MM.1S (cell line): Measurements from ENCODE around the gene ACADVL.

Experiments
- DNase-seq: peaks from one replicate; pipeline ENCODE4 v3.0.0-alpha.2; 2015
- H2AFZ ChIP-seq: fragments of 300-600 bp; sonication (generic); 2 replicates; pipeline ENCODE4 v1.6.0; 2016; ENCODE audit warnings: antibody characterized with exemption, low read length
- H3F3A ChIP-seq: fragments of 300-600 bp; sonication (generic); 2 replicates; pipeline ENCODE4 v1.6.1; 2016; ENCODE audit warnings: mild to moderate bottlenecking, antibody characterized with exemption, low read length, moderate library complexity, mixed read lengths; ENCODE audit not compliant: insufficient read depth
- H3K27ac ChIP-seq: fragments of 300-600 bp; sonication (generic); 2 replicates; pipeline ENCODE4 v1.5.1; 2016; ENCODE audit warnings: mild to moderate bottlenecking, low read length
- H3K27me3 ChIP-seq: fragments of 300-600 bp; sonication (generic); replicated peaks from 2 replicates; pipeline ENCODE4 v1.6.0; 2016; ENCODE audit warnings: low read length; ENCODE audit not compliant: insufficient read depth
- H3K36me3 ChIP-seq: fragments of 300-600 bp; sonication (generic); replicated peaks from 2 replicates; pipeline ENCODE4 v1.6.1; 2016; ENCODE audit warnings: mild to moderate bottlenecking, low read length, mixed read lengths; ENCODE audit not compliant: insufficient read depth
- H3K4me1 ChIP-seq: fragments of 300-600 bp; sonication (generic); 2 replicates; pipeline ENCODE4 v1.6.1; 2016; ENCODE audit warnings: low read length, mixed read lengths
- H3K4me2 ChIP-seq: fragments of 300-600 bp; sonication (generic); 2 replicates; pipeline ENCODE4 v1.6.0; 2016; ENCODE audit warnings: low read depth, low read length
- H3K4me3 ChIP-seq: fragments of 300-600 bp; sonication (generic); 2 replicates; pipeline ENCODE4 v1.5.1; 2016; ENCODE audit warnings: low read length, mixed read lengths
- H3K79me2 ChIP-seq: fragments of 300-600 bp; sonication (generic); 2 replicates; pipeline ENCODE4 v1.6.1; 2016; ENCODE audit warnings: mixed run types, low read length, mixed read lengths
- H3K9ac ChIP-seq: fragments of 300-600 bp; sonication (generic); 2 replicates; pipeline ENCODE4 v1.6.1; 2016; ENCODE audit warnings: low read length, mixed read lengths
- H3K9me2 ChIP-seq: fragments of 300-600 bp; sonication (generic); replicated peaks from 2 replicates; pipeline ENCODE4 v1.6.1; 2016; ENCODE audit warnings: mild to moderate bottlenecking, low read length, mixed read lengths; ENCODE audit not compliant: insufficient read depth
- H3K9me3 ChIP-seq: fragments of 300-600 bp; sonication (generic); replicated peaks from 2 replicates; pipeline ENCODE4 v1.6.1; 2016; ENCODE audit warnings: mild to moderate bottlenecking, low read length, mixed read lengths; ENCODE audit not compliant: insufficient read depth
- H4K20me1 ChIP-seq: fragments of 300-600 bp; sonication (generic); 2 replicates; pipeline ENCODE4 v1.6.1; 2016; ENCODE audit warnings: mild to moderate bottlenecking, low read length, moderate library complexity, mixed read lengths; ENCODE audit not compliant: insufficient read depth
- EZH2 ChIP-seq: fragments of 300-600 bp; sonication (generic); optimal IDR thresholded peaks from 2 replicates; pipeline ENCODE3; 2017; ENCODE audit warnings: low read depth, mild to moderate bottlenecking, antibody characterized with exemption, low read length, mixed read lengths
- EZH2phosphoT487 ChIP-seq: fragments of 300-600 bp; sonication (generic); IDR thresholded peaks from 2 replicates; pipeline ENCODE4 v1.6.1; 2018; ENCODE audit warnings: antibody characterized with exemption, low read length
- TF ChIP-seq, protein P1 (sequence below): fragments of 300-600 bp; sonication (generic); IDR thresholded peaks from 2 replicates; pipeline ENCODE4 v1.5.1; 2016; ENCODE audit warnings: antibody characterized with exemption, low read length, mixed read lengths

ACADVL gene

DNA sequence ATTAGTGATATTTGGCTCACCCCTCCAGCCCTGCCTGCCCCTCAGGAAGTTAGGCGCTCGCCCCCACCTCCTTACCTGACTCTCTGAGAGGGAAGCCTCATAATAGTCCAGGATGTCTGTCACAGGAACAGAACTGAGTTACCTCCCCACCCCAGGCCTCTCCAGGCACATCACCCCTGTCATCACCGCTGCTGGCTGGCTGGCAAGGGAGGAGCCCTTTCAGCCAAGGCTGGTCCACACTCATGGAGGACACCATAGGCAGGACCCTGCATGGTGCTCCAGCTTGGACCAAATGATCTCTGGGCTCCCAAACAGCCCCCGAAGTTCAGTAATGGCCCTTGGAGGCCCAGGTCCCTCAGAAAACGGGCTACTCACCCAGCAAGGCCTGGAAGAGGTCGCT, 1.6 kb upstream of the ACADVL start:
- DNase-seq = no peak
- Histone ChIP-seq H3F3A (no peaks in the 10 kb centered on the region), H3K79me2 (peaks cover 35% of the 10 kb centered on the region), H3K4me3 (no peak overlapping the region), H3K9ac (no peak overlapping the region), H3K4me2 (no peak overlapping the region), H4K20me1 (no peaks in the 10 kb centered on the region), H3K9me2 (no peaks in the 10 kb centered on the region), H3K27me3 (peaks cover 22% of the 10 kb centered on the region), H3K36me3 (no peaks in the 10 kb centered on the region), H3K9me3 (no peaks in the 10 kb centered on the region), H2AFZ (no peak overlapping the region), H3K4me1 (peaks cover 24% of the 10 kb centered on the region), H3K27ac (no peak overlapping the region)
- no peak for TF ChIP-seq EZH2
- TF ChIP-seq, protein P1, sequence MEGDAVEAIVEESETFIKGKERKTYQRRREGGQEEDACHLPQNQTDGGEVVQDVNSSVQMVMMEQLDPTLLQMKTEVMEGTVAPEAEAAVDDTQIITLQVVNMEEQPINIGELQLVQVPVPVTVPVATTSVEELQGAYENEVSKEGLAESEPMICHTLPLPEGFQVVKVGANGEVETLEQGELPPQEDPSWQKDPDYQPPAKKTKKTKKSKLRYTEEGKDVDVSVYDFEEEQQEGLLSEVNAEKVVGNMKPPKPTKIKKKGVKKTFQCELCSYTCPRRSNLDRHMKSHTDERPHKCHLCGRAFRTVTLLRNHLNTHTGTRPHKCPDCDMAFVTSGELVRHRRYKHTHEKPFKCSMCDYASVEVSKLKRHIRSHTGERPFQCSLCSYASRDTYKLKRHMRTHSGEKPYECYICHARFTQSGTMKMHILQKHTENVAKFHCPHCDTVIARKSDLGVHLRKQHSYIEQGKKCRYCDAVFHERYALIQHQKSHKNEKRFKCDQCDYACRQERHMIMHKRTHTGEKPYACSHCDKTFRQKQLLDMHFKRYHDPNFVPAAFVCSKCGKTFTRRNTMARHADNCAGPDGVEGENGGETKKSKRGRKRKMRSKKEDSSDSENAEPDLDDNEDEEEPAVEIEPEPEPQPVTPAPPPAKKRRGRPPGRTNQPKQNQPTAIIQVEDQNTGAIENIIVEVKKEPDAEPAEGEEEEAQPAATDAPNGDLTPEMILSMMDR = no peak
- no peak for TF ChIP-seq EZH2phosphoT487

DNA sequence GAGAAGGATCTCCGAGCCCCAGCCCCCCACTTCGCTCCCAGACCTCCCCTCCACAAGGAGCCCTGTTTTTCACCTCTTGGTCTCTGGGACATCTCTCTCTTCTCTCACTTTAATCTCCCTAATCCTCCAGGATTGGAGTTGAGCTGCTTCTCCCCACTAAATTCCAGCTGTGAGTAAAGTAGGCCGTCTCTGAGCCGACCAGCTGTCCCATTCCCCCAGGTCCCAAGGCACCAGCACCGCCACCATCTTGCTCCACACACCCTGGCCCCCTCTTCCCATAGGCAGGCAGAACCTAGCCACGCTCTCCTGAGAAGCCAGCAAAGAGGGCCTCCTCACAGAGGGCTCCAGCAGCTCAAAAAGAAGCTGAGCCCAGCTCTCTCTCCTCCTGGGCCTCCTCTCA, 980 bp upstream of the ACADVL start:
- no peak overlapping the region for H3K4me3 ChIP-seq
- no peak overlapping the region for H3K27ac ChIP-seq
- no peaks in the 10 kb centered on the region for H3K9me3 ChIP-seq
- H3F3A ChIP-seq = no peaks in the 10 kb centered on the region
- TF ChIP-seq, protein P1 = no peak
- TF ChIP-seq EZH2phosphoT487 (no peak), EZH2 (no peak)
- no peak for DNase-seq
- H3K9ac ChIP-seq = no peak overlapping the region
- peaks cover 19% of the 10 kb centered on the region for H3K4me1 ChIP-seq
- H3K79me2 ChIP-seq = peaks cover 35% of the 10 kb centered on the region
- H4K20me1 ChIP-seq = no peaks in the 10 kb centered on the region
- no peaks in the 10 kb centered on the region for H3K9me2 ChIP-seq
- no peak overlapping the region for H2AFZ ChIP-seq
- H3K27me3 ChIP-seq = peaks cover 17% of the 10 kb centered on the region
- 0 out of 2 replicates have a peak, but pooled peaks cover 3% of the 10 kb centered on the region for H3K36me3 ChIP-seq
- H3K4me2 ChIP-seq = no peak overlapping the region

DNA sequence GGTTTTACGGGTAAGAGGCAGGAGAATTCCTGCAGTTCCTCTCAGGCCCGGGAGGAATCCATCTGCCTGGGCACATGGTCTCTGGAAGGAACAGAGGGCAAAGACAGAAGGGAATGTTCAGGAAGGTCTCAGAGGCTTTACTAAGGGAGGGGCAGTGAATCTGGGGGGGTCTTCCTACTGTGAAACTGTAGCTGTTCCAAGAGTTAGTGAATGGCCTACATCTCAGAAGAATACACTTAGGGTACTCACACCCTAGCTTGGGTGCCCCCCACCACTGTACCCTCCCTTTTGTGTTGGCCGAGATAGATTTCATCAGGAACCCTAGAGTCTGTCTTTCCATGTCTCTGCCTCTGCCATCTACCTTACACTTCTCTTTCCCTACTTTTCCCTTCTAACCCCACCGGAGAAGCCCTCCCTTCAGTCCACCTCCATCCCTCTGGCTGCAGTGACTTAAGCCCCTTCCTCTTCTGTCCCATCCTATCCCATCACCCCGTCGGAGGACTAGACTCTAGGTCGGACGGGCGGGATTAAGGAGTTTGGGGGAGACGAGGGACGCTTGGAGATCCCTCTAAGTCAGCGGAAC, 418 bp upstream of the ACADVL start:
- H3K4me2 ChIP-seq = peak overlapping the region; percentile 72
- no peak for DNase-seq
- peaks cover 35% of the 10 kb centered on the region for H3K79me2 ChIP-seq
- H3F3A ChIP-seq = no peaks in the 10 kb centered on the region
- H3K9ac ChIP-seq = peak overlapping the region; percentile 75; the same call in 1 of the 2 replicates
- H3K27me3 ChIP-seq = peaks cover 17% of the 10 kb centered on the region
- no peaks in the 10 kb centered on the region for H4K20me1 ChIP-seq
- H3K4me3 ChIP-seq = peak overlapping the region; percentile 87
- no peaks in the 10 kb centered on the region for H3K9me2 ChIP-seq
- H3K9me3 ChIP-seq = no peaks in the 10 kb centered on the region
- TF ChIP-seq, protein P1 = no peak
- no peak for TF ChIP-seq EZH2phosphoT487
- TF ChIP-seq EZH2 = no peak
- H3K36me3 ChIP-seq = 0 out of 2 replicates have a peak, but pooled peaks cover 6% of the 10 kb centered on the region
- peak overlapping the region; percentile 50 for H2AFZ ChIP-seq
- no peak overlapping the region; the same call in 1 of the 2 replicates for H3K27ac ChIP-seq
- H3K4me1 ChIP-seq = peaks cover 16% of the 10 kb centered on the region
